ENCODE results near the gene AGPAT4. TPM values are rescaled to one million over a fixed set of nuclear protein-coding genes. Genes with fewer than 3 reads are reported as not detected.

AGPAT4 gene
- polyA plus RNA-seq (2011; rRNA removed) (3.5 and 3.7 TPM in 2 replicates), polyA plus RNA-seq (2017; fragmentation: RNase III; extraction: RNeasy Plus Mini Kit Qiagen cat#74134 plus additional on column Dnase treatment) (1.5 to 2.1 TPM (median 1.9 TPM) in 3 replicates), polyA minus RNA-seq (2011; rRNA and poly(A)+ RNA removed) (5.9 and 6.7 TPM in 2 replicates)
- 1.4 and 1.9 TPM in 2 replicates for polyA plus RNA-seq (2012; cell fraction: cytosol; rRNA removed)
- 3.2 and 4.8 TPM in 2 replicates for polyA plus RNA-seq (2012; cell fraction: nucleus; rRNA removed)

DNA sequence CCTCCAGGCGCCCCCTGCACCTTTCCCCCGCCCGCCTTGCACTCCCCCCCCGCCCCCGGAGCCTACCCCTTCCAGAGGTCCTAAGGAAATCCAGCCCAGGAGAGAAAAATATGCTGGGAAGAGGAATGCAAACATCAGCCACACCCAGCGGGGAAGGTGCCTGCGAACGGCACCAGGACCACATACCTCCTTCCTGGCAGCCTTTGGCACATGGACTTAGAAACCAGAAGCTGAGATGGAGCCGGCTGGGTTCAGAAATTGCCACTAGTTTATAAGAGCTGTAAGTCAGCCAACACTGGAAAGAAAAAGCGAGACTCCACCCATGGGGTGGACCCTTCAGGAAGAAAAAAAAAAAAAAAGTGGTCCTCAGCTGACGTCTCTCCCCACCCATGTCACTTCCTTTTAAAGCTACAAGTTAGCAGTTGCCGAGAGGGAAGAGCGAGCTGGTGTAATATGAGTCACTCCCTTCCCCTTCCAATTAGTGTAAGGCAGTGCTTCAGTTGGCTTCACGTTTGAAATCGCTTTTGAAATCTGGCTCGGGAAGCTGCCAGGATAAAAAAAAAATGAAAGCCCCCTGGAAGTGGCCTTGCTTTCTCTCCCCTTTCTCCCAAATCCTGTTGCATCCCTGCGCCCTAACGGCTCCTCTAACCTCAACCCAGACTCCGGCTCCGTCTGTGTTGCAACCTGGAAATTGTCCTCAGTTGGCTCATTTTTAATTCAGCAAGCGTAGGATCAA lies at the start of gene AGPAT4:
AGPAT4 (minus strand) TSS at position 310 of the 736 bp plus-strand sequence. CDS start 41,848 bp downstream, outside the sequence.
- peak; percentile 80 to 85 for DNase-seq (ENCODE audit: low read depth in 1 of 2, low spot score in 1 of 2)
- TF ChIP-seq MAX (IDR thresholded peaks at IDR 0.05) (peak; percentile 25; the same call in 1 of the 2 replicates), FOSL2 (IDR thresholded peaks at IDR 0.05) (no peak), FOSL2 (CRISPR knock-in tag; IDR thresholded peaks at IDR 0.05) (peak; percentile 64; the same call in 1 of the 2 replicates), JUN (IDR thresholded peaks at IDR 0.05) (peak in 1 of 2 experiments; percentile 26; a peak in 1 of 5 replicates), HMGXB4 (CRISPR knock-in tag; IDR thresholded peaks at IDR 0.05; ENCODE audit: borderline replicate concordance) (no peak), PHF8 (IDR thresholded peaks at IDR 0.05; ENCODE audit: borderline replicate concordance, low read depth) (peak; percentile 23; the same call in 1 of the 2 replicates)
- Histone ChIP-seq H3K4me3 (peak within 1 kb of the TSS; percentile 66), H3K4me2 (peak within 1 kb of the TSS; percentile 78), H3K9me3 (no peaks in the 10 kb centered on the region), H3K27ac (peak within 1 kb of the TSS; percentile 72 to 92), H3K4me1 (peaks cover 10% of the 10 kb centered on the region; the same call in 1 of the 3 replicates)
- 3% methylated on average over 16 of the region's 21 CpGs for WGBS (ENCODE audit: missing lambda C conversion rate)
- POLR2A ChIA-PET, result interaction anchor here (0.6 to 1.6 kb wide), 4 partner anchors 13 to 1306 kb away, joined by 3 to 7 read pairs (median 4); no protein-coding TSS in a partner anchor
- CTCF ChIA-PET, result no interaction called here
- no peak for FAIRE-seq
- ATAC-seq, result peak; percentile 98

GRCh38 chr6:161319231-161319630 lies 45.4 kb upstream of the AGPAT4 start:
- H3K4me2 ChIP-seq, result no peak overlapping the region
- no peak overlapping the region for H3K27ac ChIP-seq
- no peaks in the 10 kb centered on the region for H3K9me3 ChIP-seq
- no peaks in the 10 kb centered on the region for H3K4me1 ChIP-seq
- WGBS (ENCODE audit: missing lambda C conversion rate), result 7% methylated on average over 2 of the region's 2 CpGs
- ChIA-PET POLR2A (no interaction called here), CTCF (no interaction called here)
- ATAC-seq (no peak), DNase-seq (ENCODE audit: low read depth in 1 of 2, low spot score in 1 of 2) (no peak), FAIRE-seq (no peak)
- H3K4me3 ChIP-seq, result no peak overlapping the region
- TF ChIP-seq BHLHE40 (IDR thresholded peaks at IDR 0.05; ENCODE audit: low read depth, low read length), result no peak
- TF ChIP-seq EP300 (IDR thresholded peaks at IDR 0.05), result no peak
- no peak for TF ChIP-seq USF2 (IDR thresholded peaks at IDR 0.05)
- TF ChIP-seq TFCP2L1 (CRISPR knock-in tag; IDR thresholded peaks at IDR 0.05), result no peak
- no peak for TF ChIP-seq POLR2AphosphoS2 (conservative IDR thresholded peaks at IDR 0.05; ENCODE audit: low read length)
- no peak for TF ChIP-seq CBX8 (IDR thresholded peaks at IDR 0.05)
- TF ChIP-seq, protein P1, sequence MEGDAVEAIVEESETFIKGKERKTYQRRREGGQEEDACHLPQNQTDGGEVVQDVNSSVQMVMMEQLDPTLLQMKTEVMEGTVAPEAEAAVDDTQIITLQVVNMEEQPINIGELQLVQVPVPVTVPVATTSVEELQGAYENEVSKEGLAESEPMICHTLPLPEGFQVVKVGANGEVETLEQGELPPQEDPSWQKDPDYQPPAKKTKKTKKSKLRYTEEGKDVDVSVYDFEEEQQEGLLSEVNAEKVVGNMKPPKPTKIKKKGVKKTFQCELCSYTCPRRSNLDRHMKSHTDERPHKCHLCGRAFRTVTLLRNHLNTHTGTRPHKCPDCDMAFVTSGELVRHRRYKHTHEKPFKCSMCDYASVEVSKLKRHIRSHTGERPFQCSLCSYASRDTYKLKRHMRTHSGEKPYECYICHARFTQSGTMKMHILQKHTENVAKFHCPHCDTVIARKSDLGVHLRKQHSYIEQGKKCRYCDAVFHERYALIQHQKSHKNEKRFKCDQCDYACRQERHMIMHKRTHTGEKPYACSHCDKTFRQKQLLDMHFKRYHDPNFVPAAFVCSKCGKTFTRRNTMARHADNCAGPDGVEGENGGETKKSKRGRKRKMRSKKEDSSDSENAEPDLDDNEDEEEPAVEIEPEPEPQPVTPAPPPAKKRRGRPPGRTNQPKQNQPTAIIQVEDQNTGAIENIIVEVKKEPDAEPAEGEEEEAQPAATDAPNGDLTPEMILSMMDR (IDR thresholded peaks at IDR 0.05), result no peak
- TF ChIP-seq MAX (IDR thresholded peaks at IDR 0.05), result no peak
- no peak for TF ChIP-seq HDAC2 (IDR thresholded peaks at IDR 0.05)
- TF ChIP-seq RCOR1 (IDR thresholded peaks at IDR 0.05; ENCODE audit: low read depth, low read length), result no peak
- no peak for TF ChIP-seq ESRRA (IDR thresholded peaks at IDR 0.05; ENCODE audit: borderline replicate concordance, low read length)
- TF ChIP-seq ZFP36 (IDR thresholded peaks at IDR 0.05; ENCODE audit: borderline replicate concordance, partially characterized antibody), result no peak
- TF ChIP-seq HOXB13 (CRISPR knock-in tag; IDR thresholded peaks at IDR 0.05; ENCODE audit: low read depth), result no peak
- TF ChIP-seq MAFK (IDR thresholded peaks at IDR 0.05; ENCODE audit: partially characterized antibody), result no peak
- no peak for TF ChIP-seq BCL3 (IDR thresholded peaks at IDR 0.05)
- no peak for TF ChIP-seq REST (IDR thresholded peaks at IDR 0.05)
- TF ChIP-seq CBX2 (IDR thresholded peaks at IDR 0.05; ENCODE audit: borderline replicate concordance, low read depth), result no peak
- TF ChIP-seq MAZ (IDR thresholded peaks at IDR 0.05; ENCODE audit: borderline replicate concordance, low read depth, low read length), result no peak
- no peak for TF ChIP-seq GATA3 (IDR thresholded peaks at IDR 0.05; ENCODE audit: borderline replicate concordance)

All from A549 (cell line).